Upper lobe of right lung (tissue), 1 donor: ENCODE data around the gene ABI3. TPM values are rescaled to one million over a fixed set of nuclear protein-coding genes. Genes with fewer than 3 reads are reported as not detected.

Experiments used
- ATAC-seq: fragments of 200-7000 bp; cut with Tn5 transposase; one replicate; pipeline ENCODE4 v1.9.1; 2020; ENCODE audit warnings: mild to moderate bottlenecking, moderate library complexity
- DNase-seq: peaks from one replicate; pipeline ENCODE4 v3.0.0-alpha.2; 2020
- H3K27ac ChIP-seq: fragments of 200-600 bp; one replicate; pipeline ENCODE4 v1.8.0; 2022
- H3K27me3 ChIP-seq: fragments of 200-600 bp; one replicate; pipeline ENCODE4 v1.8.0; 2022; ENCODE audit warnings: mild to moderate bottlenecking
- H3K36me3 ChIP-seq: fragments of 200-600 bp; one replicate; pipeline ENCODE4 v1.8.0; 2022
- H3K4me1 ChIP-seq: fragments of 200-600 bp; one replicate; pipeline ENCODE4 v1.8.0; 2022
- H3K4me3 ChIP-seq: fragments of 200-600 bp; one replicate; pipeline ENCODE4 v1.8.0; 2022; ENCODE audit warnings: mild to moderate bottlenecking
- H3K9me3 ChIP-seq: fragments of 200-600 bp; one replicate; pipeline ENCODE4 v1.8.0; 2022
- intact Hi-C: fragments of 100-400 bp; cut with DNase I; formaldehyde crosslinking; loops from one replicate; pipeline ENCODE4 v1.11.0; 2022
- total RNA-seq: library from RNA; stranded (reverse); fragmentation: NEBNext Ultra II Directional; extraction: Animal tissue kit (Norgen Biotek cat#: 25700); gene quantifications from one replicate; pipeline ENCODE4 v1.2.1, GENCODE V29; 2021
- TF ChIP-seq, protein P1 (sequence below): fragments of 200-600 bp; IDR thresholded peaks from one replicate; pipeline ENCODE4 v1.8.0; 2022; ENCODE audit warnings: antibody characterized with exemption
- donor health status: DM: no; HTN: yes; CAD: no; lungs with severe emphysema.

Gene ABI3
- total RNA-seq, 1 donor from 2014 or later, result 31.5 TPM

DNA sequence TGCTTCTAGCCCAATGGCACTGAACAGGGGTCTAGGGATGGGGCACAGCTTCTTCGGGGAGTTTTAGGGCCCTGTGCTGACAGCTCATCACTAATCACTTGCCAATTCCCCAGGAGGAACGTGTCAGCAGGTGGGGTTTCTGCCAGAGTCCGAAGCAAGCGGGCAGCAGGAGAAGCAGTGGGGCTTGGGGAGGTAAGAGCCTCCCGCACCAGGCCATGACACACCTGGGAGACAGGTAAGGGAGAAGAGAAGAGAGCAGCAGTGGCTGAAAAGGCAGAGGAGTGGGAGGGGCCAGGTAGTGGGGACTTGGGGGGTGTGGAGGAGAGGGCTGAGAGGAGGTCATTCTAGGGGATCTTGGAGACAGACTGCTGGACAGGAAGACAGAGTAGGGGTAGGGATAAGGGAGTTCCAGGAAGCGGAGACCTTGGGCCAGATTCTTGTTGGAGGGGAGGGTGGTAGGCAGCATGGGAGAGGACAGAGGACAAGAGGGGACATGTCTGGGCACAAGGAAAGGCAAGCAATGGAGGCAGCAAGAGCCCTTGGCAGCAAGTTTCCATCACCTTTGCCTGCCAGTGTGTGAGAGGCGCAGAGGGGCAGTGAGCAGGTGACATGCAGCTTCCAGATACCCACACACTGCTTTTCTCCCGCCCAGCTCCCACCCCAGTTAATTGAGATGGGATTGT, 15.2 kb downstream of the ABI3 start:
- Histone ChIP-seq H3K27ac (no peak overlapping the region), H3K36me3 (no peaks in the 10 kb centered on the region), H3K9me3 (no peaks in the 10 kb centered on the region), H3K4me3 (no peak overlapping the region), H3K4me1 (peaks cover 18% of the 10 kb centered on the region), H3K27me3 (peaks cover 17% of the 10 kb centered on the region)
- DNase-seq (no peak), ATAC-seq (no peak)
- intact Hi-C loops, result no loop called here
- TF ChIP-seq, protein P1, sequence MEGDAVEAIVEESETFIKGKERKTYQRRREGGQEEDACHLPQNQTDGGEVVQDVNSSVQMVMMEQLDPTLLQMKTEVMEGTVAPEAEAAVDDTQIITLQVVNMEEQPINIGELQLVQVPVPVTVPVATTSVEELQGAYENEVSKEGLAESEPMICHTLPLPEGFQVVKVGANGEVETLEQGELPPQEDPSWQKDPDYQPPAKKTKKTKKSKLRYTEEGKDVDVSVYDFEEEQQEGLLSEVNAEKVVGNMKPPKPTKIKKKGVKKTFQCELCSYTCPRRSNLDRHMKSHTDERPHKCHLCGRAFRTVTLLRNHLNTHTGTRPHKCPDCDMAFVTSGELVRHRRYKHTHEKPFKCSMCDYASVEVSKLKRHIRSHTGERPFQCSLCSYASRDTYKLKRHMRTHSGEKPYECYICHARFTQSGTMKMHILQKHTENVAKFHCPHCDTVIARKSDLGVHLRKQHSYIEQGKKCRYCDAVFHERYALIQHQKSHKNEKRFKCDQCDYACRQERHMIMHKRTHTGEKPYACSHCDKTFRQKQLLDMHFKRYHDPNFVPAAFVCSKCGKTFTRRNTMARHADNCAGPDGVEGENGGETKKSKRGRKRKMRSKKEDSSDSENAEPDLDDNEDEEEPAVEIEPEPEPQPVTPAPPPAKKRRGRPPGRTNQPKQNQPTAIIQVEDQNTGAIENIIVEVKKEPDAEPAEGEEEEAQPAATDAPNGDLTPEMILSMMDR, result no peak

DNA sequence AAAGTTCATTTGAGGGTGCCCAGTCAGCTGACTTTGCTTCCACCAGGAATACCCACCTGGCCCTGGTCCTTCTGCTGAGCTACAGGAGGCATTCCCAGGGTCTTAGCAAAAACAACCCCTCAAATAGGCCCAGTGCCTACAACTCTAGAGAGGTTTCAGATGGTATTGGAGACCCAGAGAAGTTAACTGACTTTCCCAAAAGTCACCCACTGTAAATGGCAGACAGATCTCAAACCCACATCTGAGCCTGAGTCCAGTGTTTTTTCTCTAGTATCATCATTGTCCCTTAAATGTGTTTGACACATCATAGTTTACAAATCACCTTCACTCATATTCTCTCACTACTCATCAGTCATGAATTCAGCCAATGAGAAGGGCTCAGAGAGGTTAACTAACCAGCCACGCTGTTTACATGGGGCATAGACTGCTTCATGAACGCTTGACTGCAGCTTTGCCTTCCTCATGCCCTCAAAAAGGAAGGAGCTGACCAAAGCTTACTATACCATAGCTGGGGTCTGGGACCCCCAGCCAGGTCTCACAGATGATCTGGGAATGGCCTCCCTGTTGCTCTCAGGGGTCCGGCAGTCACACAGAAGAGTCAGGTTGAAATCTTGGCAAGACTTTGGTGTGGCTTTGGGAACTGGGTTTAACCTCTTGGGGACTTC, 16.4 kb downstream of the ABI3 start:
- no peak overlapping the region for H3K4me3 ChIP-seq
- no peaks in the 10 kb centered on the region for H3K36me3 ChIP-seq
- no peak for ATAC-seq
- TF ChIP-seq, protein P1, result no peak
- no peak overlapping the region for H3K27ac ChIP-seq
- no peak for DNase-seq
- H3K4me1 ChIP-seq, result peaks cover 26% of the 10 kb centered on the region
- peaks cover 17% of the 10 kb centered on the region for H3K27me3 ChIP-seq
- intact Hi-C loops, result no loop called here
- H3K9me3 ChIP-seq, result no peaks in the 10 kb centered on the region

DNA sequence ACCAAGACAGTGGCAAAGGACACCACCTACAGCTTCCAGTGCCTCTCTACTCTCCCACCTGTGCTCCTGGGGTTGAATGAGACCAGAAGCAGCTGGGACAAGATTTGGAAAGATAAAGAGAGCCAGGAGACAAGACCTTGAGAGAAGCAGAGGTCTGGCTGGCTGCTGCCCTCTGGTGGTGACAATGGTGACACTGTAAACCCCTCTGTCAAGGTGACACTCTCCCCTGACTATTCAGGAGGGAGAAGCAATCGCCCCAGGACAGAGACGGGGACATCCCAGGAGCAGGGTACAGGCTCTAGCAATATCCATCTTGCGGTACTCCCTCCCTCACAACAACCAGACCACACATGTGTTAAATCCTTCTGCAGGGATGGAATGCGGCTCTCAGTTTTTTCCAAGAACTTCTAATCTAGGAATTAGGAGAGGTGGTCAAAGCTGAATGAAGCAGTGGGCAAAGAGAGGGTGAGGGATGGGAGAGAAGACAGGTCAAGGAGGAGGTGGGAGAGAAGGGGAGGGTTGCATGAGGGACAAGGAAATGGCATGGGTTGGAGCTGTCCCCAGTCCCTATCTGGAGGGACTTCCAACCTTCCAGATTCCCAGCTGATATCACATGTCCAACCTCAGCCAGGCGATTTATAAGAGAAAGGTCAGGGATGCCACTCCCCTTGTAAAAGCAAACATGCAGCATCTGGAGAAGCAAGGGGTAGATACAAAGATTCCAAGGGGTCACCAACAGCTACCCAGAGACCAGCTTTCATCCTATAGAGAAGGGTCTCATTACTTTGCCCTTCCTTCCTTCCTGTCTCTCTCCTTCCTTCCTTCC, 17.1 kb downstream of the ABI3 start:
- TF ChIP-seq, protein P1, result peak; percentile 87
- H3K4me1 ChIP-seq, result peaks cover 26% of the 10 kb centered on the region
- no peaks in the 10 kb centered on the region for H3K9me3 ChIP-seq
- peak; percentile 68 for ATAC-seq
- no peaks in the 10 kb centered on the region for H3K36me3 ChIP-seq
- intact Hi-C loops, result no loop called here
- H3K4me3 ChIP-seq, result no peak overlapping the region
- H3K27me3 ChIP-seq, result peaks cover 17% of the 10 kb centered on the region
- peak; percentile 82 for DNase-seq
- no peak overlapping the region for H3K27ac ChIP-seq

DNA sequence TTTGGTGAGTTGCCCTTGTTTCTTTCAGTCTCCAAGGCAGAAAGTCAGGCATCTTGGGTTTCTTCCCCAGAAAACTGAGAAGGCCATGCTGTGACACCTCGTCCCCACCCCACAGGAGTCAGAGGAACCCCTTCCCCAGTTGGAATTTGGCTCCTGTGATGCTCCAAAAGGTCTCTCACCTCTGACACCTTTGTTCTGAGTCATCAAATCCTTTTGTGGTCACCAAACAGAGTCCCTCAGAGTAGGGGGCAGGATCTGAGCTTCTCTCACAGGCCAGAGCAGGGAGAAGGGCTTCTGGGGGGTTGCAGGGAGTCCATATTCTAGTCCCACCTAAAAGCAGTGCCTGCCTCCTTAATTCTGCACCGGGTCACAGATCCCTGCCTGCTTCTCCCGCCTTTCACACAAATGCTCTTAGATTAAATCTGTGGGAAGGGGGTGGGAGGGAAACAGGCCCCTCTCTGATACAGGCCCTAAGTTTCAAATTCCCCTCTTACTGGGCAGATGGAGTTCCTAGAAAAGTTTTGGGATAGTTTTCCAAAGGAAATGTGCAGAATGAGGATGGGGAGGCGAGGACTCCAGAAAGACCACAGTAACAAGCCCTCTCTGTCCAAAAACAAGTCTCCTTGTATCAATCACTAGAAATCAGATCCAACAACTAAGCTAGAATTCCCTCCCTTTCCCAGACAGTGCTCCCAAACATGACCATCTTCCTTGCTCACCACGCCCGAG, 18.7 kb downstream of the ABI3 start:
- H3K27ac ChIP-seq, result no peak overlapping the region
- no peaks in the 10 kb centered on the region for H3K9me3 ChIP-seq
- no peaks in the 10 kb centered on the region for H3K36me3 ChIP-seq
- DNase-seq, result no peak
- ATAC-seq, result no peak
- H3K4me1 ChIP-seq, result peaks cover 18% of the 10 kb centered on the region
- no peak overlapping the region for H3K4me3 ChIP-seq
- intact Hi-C loops, result no loop called here
- peaks cover 11% of the 10 kb centered on the region for H3K27me3 ChIP-seq
- TF ChIP-seq, protein P1, result no peak

DNA sequence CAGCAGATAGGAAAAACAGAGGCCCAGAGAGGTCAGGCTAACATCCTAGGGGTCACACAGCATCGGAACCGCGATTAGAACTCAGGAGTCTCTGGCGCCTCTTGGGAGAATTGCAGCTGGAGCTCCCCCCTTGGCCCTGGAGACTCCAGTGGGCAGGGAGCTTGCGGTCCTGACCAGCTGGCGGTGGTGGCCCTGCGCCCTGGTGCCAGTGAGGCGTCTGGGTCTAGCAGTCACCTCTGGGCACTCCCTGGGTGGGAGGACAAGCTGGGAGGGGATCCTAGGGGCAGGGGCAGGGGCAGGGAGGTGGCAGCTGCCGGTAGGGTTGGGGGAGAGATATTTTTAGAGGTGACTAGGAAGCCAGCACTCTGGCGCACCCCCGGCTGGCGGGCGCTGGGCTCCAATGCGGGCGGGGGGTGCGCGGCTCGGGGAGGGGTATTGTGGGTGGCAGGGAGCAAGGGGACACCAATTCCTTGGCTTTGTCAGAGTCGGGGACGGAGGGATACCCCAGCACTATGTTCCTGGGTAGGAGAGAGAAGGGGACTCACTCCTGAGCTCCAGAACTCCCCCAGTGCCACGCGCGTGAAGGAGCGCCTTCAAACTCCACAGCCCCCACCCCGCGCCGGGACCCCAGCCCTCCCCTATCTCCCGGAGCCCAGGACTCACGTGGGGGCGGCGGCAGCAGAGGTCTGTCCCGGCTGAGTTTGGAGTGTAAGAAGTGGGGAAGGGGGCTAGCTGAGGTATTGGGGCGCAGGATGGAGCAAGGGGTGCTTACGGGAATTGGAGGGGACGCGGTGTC, 19.5 kb downstream of the ABI3 start:
- H3K27me3 ChIP-seq, result peaks cover 5% of the 10 kb centered on the region
- no peak overlapping the region for H3K27ac ChIP-seq
- intact Hi-C loops, result no loop called here
- no peaks in the 10 kb centered on the region for H3K36me3 ChIP-seq
- H3K9me3 ChIP-seq, result no peaks in the 10 kb centered on the region
- DNase-seq (no peak), ATAC-seq (no peak)
- H3K4me1 ChIP-seq, result peaks cover 17% of the 10 kb centered on the region
- peak overlapping the region; percentile 67 for H3K4me3 ChIP-seq
- TF ChIP-seq, protein P1, result no peak
